Activated B cell treated with CpG ODN at 0.5 μM for 24 hours (primary cell): Measurements from ENCODE around the gene PLAA. TPM values are rescaled to one million over a fixed set of nuclear protein-coding genes. Genes with fewer than 3 reads are reported as not detected.

Source experiments
- ATAC-seq: fragments of 200-7000 bp; cut with Tn5 transposase; one replicate; pipeline ENCODE4 v1.10.0; 2021; ENCODE audit warnings: low read depth, mild to moderate bottlenecking, moderate library complexity
- CTCF ChIA-PET: fragments of 350-600 bp; sonication (Branson Sonifier 250); formaldehyde crosslinking; loops from one replicate; lab custom pipeline; 2021; ENCODE audit warnings: antibody characterized with exemption; lab: Charles Lee
- POLR2A ChIA-PET: fragments of 350-600 bp; sonication (Branson Sonifier 250); formaldehyde crosslinking; loops from one replicate; lab custom pipeline; 2021; ENCODE audit warnings: antibody characterized with exemption; lab: Charles Lee
- DNase-seq: peaks from one replicate; pipeline ENCODE4 v3.0.0; 2022
- H3K27ac Mint-ChIP-seq: one replicate; pipeline ENCODE4 v1.8.0; 2020; ENCODE audit warnings: mixed read lengths
- H3K27me3 Mint-ChIP-seq: one replicate; pipeline ENCODE4 v1.8.0; 2021; ENCODE audit warnings: mixed read lengths
- H3K36me3 Mint-ChIP-seq: one replicate; pipeline ENCODE4 v1.8.0; 2021; ENCODE audit warnings: low read depth, mixed read lengths
- H3K4me1 Mint-ChIP-seq: one replicate; pipeline ENCODE4 v1.8.0; 2021; ENCODE audit warnings: mixed read lengths
- H3K4me3 Mint-ChIP-seq: one replicate; pipeline ENCODE4 v1.8.0; 2020; ENCODE audit warnings: mild to moderate bottlenecking, mixed read lengths
- H3K9me3 Mint-ChIP-seq: one replicate; pipeline ENCODE4 v1.8.0; 2020; ENCODE audit warnings: mixed read lengths
- intact Hi-C: fragments of 100-400 bp; cut with micrococcal nuclease; formaldehyde crosslinking; loops from one replicate; pipeline ENCODE4 v1.15.1; 2024
- total RNA-seq: library from RNA; stranded (reverse); gene quantifications from 2 replicates; pipeline ENCODE4 v1.2.3, GENCODE V29; 2022
- TF ChIP-seq, protein P1 (sequence below): fragments of 200-600 bp; IDR thresholded peaks from one replicate; pipeline ENCODE4 v1.8.0; 2022; ENCODE audit warnings: antibody characterized with exemption, mild to moderate bottlenecking

PLAA gene
- total RNA-seq, 1 donor from 2014 or later: 31.3 TPM

DNA sequence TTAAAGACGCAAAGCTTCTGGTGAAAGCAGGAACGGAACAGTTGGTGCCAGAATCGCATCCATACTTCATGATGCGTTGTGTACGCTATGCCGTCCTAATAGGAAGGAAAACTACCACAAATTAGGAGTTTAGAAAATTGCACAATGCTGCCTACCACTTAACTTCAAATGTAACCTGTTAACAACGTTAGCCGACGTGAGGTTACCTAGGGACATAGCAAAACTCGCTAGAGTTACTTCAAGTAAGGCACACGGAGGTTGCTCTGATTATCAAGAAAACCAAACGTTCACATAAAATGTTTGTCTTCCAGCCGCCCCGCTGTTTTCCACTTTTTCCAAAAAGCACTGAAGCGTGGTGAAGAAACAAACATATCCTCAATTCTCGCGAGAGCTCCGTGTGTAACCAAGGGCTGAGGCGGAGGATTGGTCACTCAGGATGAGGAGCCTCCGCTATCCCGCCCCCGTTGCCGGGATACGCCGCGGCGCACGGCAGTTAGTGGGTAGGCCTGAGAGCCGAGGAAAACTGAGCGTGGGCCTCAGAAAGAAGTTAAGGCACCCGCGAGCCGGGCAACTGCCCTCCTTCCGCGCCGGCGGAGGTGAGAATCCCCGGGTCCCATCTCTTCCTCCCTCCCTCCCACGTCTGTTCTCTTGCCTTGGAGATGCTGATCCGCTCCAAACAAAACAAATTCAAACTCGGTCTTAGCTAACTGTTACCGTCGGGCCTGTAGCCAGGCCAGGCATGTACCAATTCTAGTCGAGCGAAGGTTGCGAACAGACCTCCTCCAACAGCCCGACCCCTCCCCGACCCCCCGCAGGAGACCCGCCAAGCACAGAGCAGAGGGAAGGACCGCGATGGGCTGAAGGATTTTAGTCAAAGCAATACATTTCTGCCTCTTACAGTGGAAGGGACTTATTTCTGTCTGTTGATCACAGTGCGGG is 9.1 kb upstream of the PLAA start, which contains the start of gene IFT74:
IFT74 (plus strand) TSS at position 492 of the 939 bp plus-strand sequence. CDS start 5,556 bp downstream, outside the sequence.
- peak within 1 kb of the TSS; percentile 88 for H3K4me3 Mint-ChIP-seq
- intact Hi-C loops: loop anchor here (1.0 to 2.0 kb wide), 2 partner anchors 9 to 63 kb away; partner anchors contain the start of genes CAAP1 and PLAA
- DNase-seq (peak; percentile 88), ATAC-seq (peak; percentile 100)
- peaks cover 3% of the 10 kb centered on the region for H3K36me3 Mint-ChIP-seq
- CTCF ChIA-PET: interaction anchor here (1.6 kb wide), 1 partner anchor 574 kb away, joined by 4 read pairs; the partner anchor contains the start of gene MOB3B
- peaks cover under 1% of the 10 kb centered on the region for H3K27me3 Mint-ChIP-seq
- H3K27ac Mint-ChIP-seq: peak within 1 kb of the TSS; percentile 90
- peaks cover 28% of the 10 kb centered on the region for H3K4me1 Mint-ChIP-seq
- no peaks in the 10 kb centered on the region for H3K9me3 Mint-ChIP-seq
- TF ChIP-seq, protein P1, sequence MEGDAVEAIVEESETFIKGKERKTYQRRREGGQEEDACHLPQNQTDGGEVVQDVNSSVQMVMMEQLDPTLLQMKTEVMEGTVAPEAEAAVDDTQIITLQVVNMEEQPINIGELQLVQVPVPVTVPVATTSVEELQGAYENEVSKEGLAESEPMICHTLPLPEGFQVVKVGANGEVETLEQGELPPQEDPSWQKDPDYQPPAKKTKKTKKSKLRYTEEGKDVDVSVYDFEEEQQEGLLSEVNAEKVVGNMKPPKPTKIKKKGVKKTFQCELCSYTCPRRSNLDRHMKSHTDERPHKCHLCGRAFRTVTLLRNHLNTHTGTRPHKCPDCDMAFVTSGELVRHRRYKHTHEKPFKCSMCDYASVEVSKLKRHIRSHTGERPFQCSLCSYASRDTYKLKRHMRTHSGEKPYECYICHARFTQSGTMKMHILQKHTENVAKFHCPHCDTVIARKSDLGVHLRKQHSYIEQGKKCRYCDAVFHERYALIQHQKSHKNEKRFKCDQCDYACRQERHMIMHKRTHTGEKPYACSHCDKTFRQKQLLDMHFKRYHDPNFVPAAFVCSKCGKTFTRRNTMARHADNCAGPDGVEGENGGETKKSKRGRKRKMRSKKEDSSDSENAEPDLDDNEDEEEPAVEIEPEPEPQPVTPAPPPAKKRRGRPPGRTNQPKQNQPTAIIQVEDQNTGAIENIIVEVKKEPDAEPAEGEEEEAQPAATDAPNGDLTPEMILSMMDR: no peak
- POLR2A ChIA-PET: interaction anchor here (0.6 to 3.0 kb wide), 8 partner anchors 9 to 617 kb away, joined by 4 to 57 read pairs (median 8); partner anchors contain the start of genes C9orf72, CAAP1 and PLAA

DNA sequence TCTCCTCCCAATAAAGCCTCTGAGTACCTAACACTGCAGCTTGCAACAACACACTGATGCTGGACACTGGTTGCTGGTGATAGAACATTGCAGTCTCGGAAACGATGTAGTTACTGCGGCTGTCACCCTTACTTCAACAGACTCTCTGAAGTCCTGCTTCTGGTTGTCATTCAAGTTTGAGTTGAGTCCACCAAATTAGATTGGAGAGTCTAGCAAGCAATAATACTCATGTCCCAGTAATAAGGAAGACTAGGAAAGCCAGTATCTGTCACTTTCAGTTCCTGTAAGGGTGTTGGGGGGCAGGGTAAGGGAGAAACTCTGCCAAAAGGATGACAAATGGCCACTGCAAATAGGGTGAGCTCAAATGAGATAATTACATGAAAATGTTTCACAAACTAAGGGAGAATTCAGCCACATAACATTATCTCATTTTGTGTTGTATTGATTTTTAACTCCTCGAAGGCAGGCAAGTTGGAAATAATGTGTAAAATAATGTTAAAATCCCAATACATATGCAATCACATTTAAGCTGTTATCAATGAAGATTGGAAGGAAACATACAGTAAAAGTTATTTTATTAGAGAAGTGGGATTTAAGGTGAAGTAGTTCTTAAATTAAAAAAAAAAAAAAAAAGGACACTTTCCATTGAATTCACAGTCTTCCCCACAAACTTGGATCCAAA is 8.3 kb upstream of the PLAA start:
- no peak for ATAC-seq
- Mint-ChIP-seq H3K4me3 (peak overlapping the region; percentile 88), H3K27me3 (peaks cover 4% of the 10 kb centered on the region), H3K27ac (peak overlapping the region; percentile 90), H3K9me3 (no peaks in the 10 kb centered on the region), H3K36me3 (peaks cover 3% of the 10 kb centered on the region), H3K4me1 (peaks cover 28% of the 10 kb centered on the region)
- TF ChIP-seq, protein P1: no peak
- POLR2A ChIA-PET: interaction anchor here (0.6 to 3.0 kb wide), 7 partner anchors 8 to 618 kb away, joined by 4 to 57 read pairs (median 6); partner anchors contain the start of genes C9orf72, CAAP1 and PLAA
- CTCF ChIA-PET: interaction anchor here (1.2 kb wide), 1 partner anchor 64 kb away, joined by 3 read pairs; no protein-coding TSS in a partner anchor
- intact Hi-C loops: loop anchor here (1.0 to 2.0 kb wide), 2 partner anchors 8 to 63 kb away; partner anchors contain the start of genes CAAP1 and PLAA
- no peak for DNase-seq

DNA sequence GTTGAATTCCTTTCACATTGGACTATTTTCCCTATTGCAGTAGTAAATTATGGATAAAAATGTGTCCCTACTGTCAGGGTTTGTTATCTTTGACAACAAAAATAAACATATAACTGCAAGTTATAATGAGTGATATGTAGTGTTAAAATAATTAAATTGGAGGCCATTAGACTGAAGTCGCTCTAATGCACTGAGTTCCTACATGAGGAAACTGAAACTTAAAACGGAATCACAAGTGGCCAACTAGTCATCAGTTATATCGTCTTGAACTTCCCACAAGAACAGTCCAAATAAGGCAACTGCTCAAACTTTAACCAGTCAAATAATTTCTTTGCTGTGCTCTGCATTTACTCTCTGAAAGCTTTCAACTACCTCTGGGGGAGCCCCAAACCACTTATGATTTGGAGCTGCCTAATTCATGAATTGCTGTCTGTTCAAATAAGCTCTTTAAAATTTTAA is 7.0 kb upstream of the PLAA start:
- no peak for DNase-seq
- ATAC-seq: no peak
- Mint-ChIP-seq H3K4me1 (peaks cover 28% of the 10 kb centered on the region), H3K36me3 (peaks cover 3% of the 10 kb centered on the region), H3K9me3 (no peaks in the 10 kb centered on the region), H3K4me3 (no peak overlapping the region), H3K27me3 (peaks cover 9% of the 10 kb centered on the region), H3K27ac (no peak overlapping the region)
- TF ChIP-seq, protein P1: no peak
- intact Hi-C loops: loop anchor here (2.0 kb wide), 1 partner anchor 61 kb away; the partner anchor contains the start of gene CAAP1
- POLR2A ChIA-PET: no interaction called here
- CTCF ChIA-PET: interaction anchor here (1.2 kb wide), 1 partner anchor 62 kb away, joined by 3 read pairs; no protein-coding TSS in a partner anchor

DNA sequence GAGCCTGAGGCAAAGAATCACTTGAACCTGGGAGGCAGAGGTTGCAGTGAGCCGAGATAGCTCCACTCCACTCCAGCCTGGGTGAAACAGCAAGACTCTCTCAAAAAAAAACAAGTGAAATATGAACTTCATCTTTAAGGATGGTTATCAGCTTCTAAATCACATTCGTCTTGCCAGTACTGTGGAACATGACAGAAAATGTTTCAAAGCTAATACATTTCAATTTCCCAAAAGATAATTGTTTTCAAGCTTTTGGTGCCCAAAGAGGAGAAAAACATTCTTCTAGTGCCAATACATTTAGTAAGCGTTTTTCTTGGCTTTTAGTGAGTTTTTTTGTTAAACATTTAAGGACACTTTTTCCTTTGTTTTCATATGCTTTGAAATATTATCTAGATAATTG is 4.8 kb upstream of the PLAA start:
- ChIA-PET POLR2A (no interaction called here), CTCF (no interaction called here)
- Mint-ChIP-seq H3K4me3 (no peak overlapping the region), H3K27me3 (peaks cover 9% of the 10 kb centered on the region), H3K27ac (no peak overlapping the region), H3K4me1 (peaks cover 28% of the 10 kb centered on the region), H3K36me3 (peaks cover 5% of the 10 kb centered on the region), H3K9me3 (no peaks in the 10 kb centered on the region)
- ATAC-seq (no peak), DNase-seq (no peak)
- TF ChIP-seq, protein P1: no peak
- intact Hi-C loops: no loop called here
